G401 (cell line): ENCODE data around the gene MCM7. TPM values are rescaled to one million over a fixed set of nuclear protein-coding genes. Genes with fewer than 3 reads are reported as not detected.

Experiments
- DNase-seq: peaks from one replicate; pipeline ENCODE4 v3.0.0-alpha.2; 2015; ENCODE audit warnings: low spot score
- in situ Hi-C: cut with HindIII; loops from 2 replicates; pipeline ENCODE4 v1.10.0; 2016; ENCODE audit warnings: low sequenced_read_pairs, mixed read lengths
- total RNA-seq: library from RNA; depleted of rRNA; stranded (reverse); fragments of >200 nt; shearing (Covaris generic); gene quantifications from 2 replicates; pipeline ENCODE4 v1.2.3, GENCODE V29; 2014

MCM7 gene
- total RNA-seq, 1 experiment from 2014 or later, result 361 TPM

- no peak for DNase-seq
- in situ Hi-C loops, result no loop called here
Measured at GRCh38 chr7:100124301-100125230, 23.4 kb upstream of the MCM7 start.

GRCh38 chr7:100122568-100122967 is 21.4 kb upstream of the MCM7 start:
- DNase-seq, result no peak
- in situ Hi-C loops, result no loop called here

- DNase-seq, result no peak
- in situ Hi-C loops, result no loop called here
Measured at GRCh38 chr7:100122067-100122466, 20.9 kb upstream of the MCM7 start.

GRCh38 chr7:100120733-100121036 is 19.5 kb upstream of the MCM7 start:
- no peak for DNase-seq
- in situ Hi-C loops, result no loop called here

- in situ Hi-C loops, result no loop called here
- peak; percentile 92 for DNase-seq
Measured at GRCh38 chr7:100119970-100120732, 19.0 kb upstream of the MCM7 start.

GRCh38 chr7:100119072-100119969 is 18.1 kb upstream of the MCM7 start, which contains the start of the genes CNPY4 and TAF6:
TSS of gene CNPY4 (plus strand) at chr7:100119634. CDS start at chr7:100119745, 111 bp downstream.
TSS of gene TAF6 (minus strand) at chr7:100119358. CDS start at chr7:100114209, 5,149 bp downstream.
- DNase-seq, result peak; percentile 97
- in situ Hi-C loops, result no loop called here

GRCh38 chr7:100118388-100119071 is 17.3 kb upstream of the MCM7 start:
- DNase-seq, result no peak
- in situ Hi-C loops, result no loop called here

- in situ Hi-C loops, result no loop called here
- DNase-seq, result no peak
Measured at GRCh38 chr7:100115026-100115425, 13.8 kb upstream of the MCM7 start.

- DNase-seq, result no peak
- in situ Hi-C loops, result no loop called here
Measured at GRCh38 chr7:100111914-100112313, 10.7 kb upstream of the MCM7 start.

- in situ Hi-C loops, result no loop called here
- no peak for DNase-seq
Measured at GRCh38 chr7:100111156-100111555, 10.0 kb upstream of the MCM7 start.

- in situ Hi-C loops, result no loop called here
- no peak for DNase-seq
Measured at GRCh38 chr7:100109521-100110163, 8.4 kb upstream of the MCM7 start.

GRCh38 chr7:100107890-100108289 is 6.7 kb upstream of the MCM7 start:
- in situ Hi-C loops, result no loop called here
- no peak for DNase-seq

GRCh38 chr7:100107125-100107737 is 6.0 kb upstream of the MCM7 start:
- no peak for DNase-seq
- in situ Hi-C loops, result no loop called here

GRCh38 chr7:100106633-100107032 is 5.4 kb upstream of the MCM7 start:
- in situ Hi-C loops, result no loop called here
- DNase-seq, result no peak

GRCh38 chr7:100105534-100105933 is 4.3 kb upstream of the MCM7 start:
- in situ Hi-C loops, result no loop called here
- no peak for DNase-seq

- in situ Hi-C loops, result no loop called here
- no peak for DNase-seq
Measured at GRCh38 chr7:100102950-100103840, 2.0 kb upstream of the MCM7 start.

GRCh38 chr7:100100420-100101015 is 679 bp downstream of the MCM7 start:
- DNase-seq, result peak; percentile 89
- in situ Hi-C loops, result no loop called here
